NCI-H146 (cell line): Measurements from ENCODE around the gene LRFN4.

ENCODE experiments used
- DNase-seq: peaks from one replicate; lab custom pipeline; 2025; lab: John Stamatoyannopoulos, UW

LRFN4 gene

DNA sequence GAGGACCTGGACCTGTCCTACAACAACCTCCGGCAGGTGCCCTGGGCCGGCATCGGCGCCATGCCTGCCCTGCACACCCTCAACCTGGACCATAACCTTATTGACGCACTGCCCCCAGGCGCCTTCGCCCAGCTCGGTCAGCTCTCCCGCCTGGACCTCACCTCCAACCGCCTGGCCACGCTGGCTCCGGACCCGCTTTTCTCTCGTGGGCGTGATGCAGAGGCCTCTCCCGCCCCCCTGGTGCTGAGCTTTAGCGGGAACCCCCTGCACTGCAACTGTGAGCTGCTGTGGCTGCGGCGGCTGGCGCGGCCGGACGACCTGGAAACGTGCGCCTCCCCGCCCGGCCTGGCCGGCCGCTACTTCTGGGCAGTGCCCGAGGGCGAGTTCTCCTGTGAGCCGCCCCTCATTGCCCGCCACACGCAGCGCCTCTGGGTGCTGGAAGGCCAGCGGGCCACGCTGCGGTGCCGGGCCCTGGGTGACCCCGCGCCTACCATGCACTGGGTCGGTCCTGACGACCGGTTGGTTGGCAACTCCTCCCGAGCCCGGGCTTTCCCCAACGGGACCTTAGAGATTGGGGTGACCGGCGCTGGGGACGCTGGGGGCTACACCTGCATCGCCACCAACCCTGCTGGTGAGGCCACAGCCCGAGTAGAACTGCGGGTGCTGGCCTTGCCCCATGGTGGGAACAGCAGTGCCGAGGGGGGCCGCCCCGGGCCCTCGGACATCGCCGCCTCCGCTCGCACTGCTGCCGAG is 1.5 kb downstream of the LRFN4 start:
- no peak for DNase-seq

DNA sequence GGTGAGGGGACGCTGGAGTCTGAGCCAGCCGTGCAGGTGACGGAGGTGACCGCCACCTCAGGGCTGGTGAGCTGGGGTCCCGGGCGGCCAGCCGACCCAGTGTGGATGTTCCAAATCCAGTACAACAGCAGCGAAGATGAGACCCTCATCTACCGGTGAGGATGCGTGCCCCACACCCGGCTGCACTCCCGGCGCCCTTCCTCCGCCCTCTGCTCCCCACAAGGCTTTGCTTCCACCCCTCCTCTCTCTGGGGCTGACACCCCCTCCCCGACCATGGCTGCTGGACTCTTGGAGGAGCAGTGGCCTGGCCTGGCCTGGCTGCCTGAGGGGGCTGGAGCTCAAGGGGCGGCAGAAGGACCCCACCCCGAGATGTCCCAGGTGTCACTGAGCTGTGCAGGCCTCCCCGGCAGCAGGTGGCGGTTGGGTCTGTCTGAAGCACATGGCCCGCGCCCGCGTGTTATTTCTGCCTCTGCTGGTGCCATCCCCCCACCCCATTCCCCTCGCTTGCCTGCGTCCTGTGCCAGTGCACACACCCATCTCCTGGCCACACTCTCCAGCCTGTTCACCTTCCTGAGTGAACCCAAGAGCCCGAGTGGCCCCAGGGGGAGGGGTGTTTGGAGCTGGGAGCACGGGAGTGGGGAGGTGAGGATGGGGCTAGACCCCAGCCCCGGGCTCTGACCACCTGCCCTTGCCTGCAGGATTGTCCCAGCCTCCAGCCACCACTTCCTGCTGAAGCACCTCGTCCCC is 2.2 kb downstream of the LRFN4 start:
- no peak for DNase-seq

DNA sequence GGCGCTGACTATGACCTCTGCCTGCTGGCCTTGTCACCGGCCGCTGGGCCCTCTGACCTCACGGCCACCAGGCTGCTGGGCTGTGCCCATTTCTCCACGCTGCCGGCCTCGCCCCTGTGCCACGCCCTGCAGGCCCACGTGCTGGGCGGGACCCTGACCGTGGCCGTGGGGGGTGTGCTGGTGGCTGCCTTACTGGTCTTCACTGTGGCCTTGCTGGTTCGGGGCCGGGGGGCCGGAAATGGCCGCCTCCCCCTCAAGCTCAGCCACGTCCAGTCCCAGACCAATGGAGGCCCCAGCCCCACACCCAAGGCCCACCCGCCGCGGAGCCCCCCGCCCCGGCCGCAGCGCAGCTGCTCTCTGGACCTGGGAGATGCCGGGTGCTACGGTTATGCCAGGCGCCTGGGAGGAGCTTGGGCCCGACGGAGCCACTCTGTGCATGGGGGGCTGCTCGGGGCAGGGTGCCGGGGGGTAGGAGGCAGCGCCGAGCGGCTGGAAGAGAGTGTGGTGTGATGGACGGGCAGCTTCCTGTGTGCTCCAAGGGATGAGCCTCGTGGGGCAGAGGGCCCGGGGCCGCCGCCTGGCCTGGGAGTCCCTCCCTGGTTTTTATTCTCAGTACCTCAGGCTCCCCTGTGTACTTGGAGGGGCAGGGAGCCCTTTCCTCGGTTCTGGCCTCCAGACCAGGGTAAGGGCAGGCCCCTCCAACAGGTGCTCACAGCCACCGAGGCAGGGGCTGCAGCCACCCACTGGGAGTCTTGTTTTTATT is 3.0 kb downstream of the LRFN4 start:
- no peak for DNase-seq

DNA sequence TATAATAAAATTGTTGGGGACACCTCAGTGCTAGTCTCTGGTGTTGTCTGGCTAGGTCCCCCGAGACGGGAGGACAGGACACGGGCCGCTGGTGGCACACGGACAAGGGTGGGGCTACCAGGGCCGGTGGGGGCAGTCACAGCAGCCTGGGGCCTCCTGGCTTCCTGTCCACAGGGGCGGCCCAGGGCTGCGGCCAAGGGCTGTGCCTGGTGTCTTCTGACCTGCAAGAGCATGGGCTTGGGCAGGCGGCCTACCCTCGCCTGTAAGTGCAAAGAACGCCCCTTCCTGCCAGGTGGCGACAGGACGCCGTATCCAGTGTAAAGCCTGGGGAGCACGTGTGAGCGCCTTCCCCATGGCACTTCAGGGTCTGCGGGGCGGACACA is 3.6 kb downstream of the LRFN4 start:
- no peak for DNase-seq

DNA sequence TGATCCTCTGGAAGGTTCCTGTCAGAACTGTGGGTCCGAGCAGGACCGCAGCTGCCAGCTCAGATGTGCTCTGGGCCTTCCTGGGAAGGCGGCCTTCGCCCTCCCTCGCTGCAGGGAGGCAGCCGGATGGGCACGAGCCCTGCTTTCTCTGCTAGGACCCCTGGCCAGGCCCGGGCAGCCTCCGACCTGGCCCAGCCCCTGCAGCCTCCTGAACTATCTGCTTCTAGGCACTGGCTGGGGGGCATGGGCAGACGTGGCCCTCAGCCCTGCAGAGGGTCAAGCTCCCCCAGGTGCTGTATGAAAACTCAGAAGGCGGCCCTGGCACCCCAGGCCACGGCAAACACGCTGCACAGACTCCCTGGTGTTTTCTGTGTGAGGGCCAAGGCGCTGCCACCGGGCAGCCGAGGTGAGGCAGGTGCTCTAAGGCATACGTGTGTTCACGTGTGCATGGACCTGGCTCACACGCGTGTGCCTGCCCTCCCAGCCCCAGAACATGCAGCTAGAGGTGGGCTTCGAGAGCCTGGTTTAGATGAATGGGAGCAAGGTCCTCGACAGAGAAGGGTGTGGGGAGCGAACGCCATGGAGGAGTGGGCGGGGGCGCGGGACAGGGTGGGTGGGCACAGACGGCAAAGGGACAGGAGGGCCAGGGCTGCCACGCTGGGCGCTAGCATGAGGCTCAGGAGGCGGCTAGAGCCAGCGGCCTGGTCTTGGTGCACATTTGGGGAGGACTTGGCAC is 4.3 kb downstream of the LRFN4 start:
- no peak for DNase-seq

DNA sequence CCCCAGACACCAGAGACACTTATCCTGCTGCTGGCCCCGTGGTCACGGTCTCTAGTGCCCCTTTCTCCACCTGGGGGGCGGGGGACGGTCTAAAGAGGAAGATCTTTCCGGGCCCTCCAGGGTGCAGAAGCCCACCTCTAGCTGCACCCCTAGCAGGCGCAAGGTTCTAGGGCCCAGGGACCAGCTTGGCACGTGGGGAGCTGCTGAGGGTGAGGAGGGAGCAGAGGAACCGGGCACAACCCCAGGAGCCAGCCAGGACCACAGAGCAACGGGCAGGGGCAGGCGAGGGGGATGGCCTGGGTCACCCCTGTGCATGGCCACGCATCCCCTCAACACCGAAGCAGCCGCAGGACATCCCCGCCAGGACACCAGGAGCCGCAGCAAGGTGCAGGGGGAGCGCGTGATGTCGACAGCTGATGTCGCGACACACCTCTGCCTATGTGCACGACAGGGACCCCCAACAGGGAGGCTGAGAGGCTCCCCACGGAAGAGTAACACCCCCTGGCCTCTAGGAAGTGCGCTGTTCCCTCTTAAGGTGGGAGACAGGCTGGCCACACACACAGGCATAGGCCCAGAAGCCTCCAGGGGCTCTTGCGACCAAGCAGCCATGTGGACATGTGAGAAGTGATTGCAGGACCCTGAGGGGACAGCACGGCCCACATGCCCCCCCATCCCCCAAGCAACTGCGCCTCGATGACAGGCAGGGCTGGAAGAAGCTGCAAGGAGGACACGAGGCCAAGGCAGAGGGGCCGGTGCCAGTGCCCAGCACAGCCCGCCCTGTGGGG is 5.1 kb downstream of the LRFN4 start:
- DNase-seq = no peak

DNA sequence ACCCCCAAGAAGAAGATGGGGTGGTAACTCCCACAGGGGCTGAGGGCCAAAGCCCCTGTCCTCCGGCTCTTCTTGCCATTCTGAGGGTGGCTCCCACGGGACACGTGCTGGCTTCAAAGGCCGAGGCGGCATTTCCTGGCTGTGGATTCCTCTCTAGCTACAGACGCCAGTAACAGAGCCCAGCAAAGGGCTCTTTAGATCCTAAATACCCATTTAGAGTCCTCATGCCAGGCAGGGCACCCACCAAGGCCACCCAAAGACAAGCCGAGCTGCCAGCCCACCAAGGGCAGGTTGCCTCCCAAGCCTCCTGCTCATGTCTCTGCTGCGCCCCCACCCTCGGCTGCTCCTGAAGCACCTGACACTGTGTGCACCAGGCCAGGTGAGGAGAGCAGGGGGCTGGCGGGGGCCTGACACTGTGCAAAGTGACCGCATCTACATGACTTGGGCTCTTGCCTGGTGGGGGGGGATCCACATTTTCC is 5.7 kb downstream of the LRFN4 start:
- DNase-seq = no peak

DNA sequence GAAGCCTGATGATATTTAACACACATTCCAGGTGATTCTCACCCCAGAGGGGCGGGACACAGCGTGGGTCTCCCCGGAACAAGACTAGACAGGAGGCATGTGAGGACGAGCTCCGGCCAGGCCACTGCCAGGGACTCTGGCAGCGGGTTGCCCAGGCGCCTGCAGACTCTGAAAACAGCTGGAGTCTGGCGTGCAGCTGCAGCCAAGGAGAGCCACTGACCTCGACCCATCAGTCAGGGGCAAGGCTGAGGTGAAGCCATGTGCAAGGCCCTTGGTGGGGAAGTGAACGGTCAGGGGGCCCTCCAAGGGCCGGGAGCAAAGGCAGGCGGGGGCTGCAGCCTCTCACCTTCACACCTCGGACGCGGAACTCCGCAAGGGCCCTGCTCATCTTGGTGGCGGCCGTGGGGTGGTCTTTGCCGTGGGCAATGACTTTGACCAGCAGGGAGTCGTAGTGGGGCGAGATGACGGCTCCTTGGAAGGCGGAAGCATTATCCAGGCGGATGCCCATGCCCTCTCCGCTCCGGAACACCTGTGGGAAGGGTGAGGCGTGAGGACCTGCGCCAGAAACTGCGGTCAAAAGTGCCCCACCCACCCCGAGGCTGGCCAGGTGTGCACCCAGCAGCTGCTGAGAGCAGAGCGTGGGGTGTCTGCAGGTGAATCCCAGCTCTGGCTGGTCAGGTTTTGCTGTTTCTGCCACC is 6.7 kb downstream of the LRFN4 start:
- DNase-seq = no peak

DNA sequence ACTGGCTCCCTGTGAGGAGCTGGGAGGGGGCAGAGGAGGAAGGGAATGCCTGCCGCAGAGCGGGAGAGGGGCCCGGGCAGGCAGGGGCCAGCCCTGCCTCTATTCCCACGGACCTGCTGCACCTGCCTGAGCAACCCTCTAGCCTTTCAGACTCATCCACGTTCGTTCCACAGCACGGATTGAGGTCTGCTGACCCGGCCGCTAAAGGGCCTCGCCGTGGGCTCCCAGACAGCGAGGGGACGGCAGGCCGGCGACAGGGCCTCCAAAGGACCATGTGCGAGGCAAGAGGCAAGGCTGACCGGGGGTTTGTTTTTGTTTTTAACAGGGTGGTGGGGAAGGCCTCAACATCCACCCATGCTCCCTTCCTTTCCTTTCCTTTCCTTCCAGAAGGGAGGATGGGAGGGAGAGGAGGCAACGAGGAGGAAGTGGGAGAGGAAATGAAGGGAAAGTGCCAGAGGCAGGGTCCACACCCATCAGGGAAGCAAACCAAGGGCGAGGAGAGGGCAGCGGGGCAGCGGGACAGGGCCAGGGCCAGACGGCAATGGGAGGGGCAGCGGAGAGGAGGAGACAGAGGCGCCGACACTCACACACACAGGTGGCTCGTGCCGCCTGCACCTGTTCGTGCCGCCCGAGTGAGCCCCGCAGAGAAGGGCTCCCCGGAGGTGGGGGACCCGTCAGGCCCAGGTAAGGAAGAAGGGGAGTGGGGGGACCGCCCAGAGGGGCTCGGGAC is 7.5 kb downstream of the LRFN4 start:
- DNase-seq = no peak

DNA sequence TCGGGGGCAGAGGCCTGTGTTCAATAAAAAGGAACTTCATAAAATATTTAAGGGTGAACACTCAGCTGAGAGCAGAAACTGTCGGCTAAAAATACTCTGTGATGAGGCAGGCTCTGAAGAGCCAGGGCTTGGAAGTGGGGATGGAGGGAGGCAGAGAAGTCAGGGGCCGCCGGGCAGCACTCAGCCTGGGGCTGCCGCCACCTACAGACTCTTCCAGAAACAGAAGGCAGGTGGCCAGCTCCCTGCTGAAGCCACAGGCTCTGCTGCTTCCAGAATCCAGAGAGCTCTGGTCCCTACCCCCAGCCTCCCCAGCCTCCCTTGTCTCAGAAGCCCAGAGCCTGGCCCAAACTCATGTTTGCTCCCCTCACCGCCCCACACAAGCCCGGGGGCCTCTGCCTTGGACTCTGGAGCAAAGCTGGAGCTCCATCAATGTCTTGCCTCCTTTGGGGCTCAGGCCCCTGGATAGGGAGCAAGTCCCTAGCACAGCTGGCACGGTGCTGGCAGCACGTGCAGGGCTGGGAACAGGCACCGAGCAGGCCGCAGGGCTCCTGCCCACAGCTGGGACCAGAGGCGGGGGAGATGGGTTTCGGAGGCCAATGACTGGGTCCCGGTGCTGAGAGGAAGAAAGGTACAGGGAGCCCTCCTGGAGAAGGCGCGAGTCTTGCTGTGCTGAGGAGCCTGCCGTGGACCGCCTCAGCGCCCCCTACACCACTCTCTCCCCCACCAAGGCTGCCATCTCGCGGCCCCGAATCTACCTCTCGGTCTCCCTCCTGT is 8.2 kb downstream of the LRFN4 start:
- no peak for DNase-seq

DNA sequence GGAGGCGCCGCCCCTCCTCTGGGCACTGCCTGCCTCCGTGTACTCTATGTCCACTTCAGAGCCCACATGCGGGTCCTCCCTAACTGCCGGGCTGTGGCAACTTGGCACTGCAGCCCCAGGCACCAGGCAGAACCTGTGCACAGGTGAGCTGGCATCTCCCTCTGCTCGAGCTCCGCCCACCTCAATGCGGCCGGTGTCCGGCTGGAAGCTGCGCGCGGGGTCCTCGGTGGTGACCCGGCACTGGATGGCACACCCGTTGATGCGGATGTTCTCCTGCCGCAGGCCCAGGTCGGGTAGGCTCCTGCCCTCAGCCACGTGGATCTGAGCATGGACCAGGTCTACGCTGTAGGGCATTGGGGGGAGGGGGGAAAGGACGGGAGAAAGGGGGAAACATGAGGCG is 9.1 kb downstream of the LRFN4 start:
- no peak for DNase-seq

DNA sequence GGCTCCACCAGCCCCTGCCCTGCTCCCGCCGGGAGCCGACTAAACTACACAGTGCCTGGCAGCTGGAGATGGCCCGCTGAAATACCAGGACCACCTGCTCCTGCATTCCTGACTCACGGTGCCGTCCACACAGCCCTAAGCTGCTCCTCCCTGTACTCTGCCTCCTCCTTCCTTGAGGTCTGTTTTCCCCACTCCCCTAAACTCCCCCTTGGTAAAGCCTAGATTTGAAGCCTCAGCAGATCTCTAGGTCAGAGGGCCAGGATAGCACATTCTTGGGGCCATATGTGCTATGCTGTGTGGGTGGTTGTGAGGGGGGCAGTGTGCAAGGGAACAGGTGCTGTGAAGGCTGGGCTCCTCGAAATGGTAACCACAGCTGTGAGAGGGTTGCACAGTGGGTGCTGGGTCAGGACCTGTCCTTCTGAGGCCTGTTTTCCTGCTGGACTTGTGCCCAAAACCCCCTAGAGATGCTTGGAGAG is 9.7 kb downstream of the LRFN4 start:
- no peak for DNase-seq

DNA sequence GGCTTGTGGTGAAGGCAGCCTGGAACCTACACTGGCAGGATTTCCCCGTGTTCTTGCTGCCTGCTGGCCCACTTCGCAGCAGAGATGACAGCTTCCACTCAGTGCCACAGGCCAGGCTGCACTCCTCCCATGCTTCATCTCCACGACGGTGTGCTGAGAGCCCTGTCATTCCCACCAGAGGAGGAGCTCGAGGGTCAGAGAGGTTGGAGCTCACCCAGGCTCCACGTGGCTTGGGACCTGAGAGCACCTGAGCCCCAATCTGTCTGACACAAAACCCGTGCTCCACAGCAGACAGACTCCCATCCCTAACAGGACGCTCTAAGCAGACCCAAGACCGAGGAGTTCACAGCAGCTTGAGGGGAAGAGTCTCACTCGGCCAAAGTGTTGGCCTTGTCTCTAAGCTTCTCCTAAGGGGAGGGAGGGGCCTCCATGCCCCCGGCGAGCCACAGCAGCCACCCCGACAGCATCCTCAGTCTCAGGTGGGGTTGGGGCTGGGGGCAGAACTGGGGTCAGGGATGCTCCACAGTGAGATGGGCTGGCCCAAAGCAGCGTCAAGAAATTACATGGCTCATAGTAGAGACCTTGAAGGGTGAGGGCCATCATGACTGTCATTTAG is 10.7 kb downstream of the LRFN4 start:
- DNase-seq = no peak

DNA sequence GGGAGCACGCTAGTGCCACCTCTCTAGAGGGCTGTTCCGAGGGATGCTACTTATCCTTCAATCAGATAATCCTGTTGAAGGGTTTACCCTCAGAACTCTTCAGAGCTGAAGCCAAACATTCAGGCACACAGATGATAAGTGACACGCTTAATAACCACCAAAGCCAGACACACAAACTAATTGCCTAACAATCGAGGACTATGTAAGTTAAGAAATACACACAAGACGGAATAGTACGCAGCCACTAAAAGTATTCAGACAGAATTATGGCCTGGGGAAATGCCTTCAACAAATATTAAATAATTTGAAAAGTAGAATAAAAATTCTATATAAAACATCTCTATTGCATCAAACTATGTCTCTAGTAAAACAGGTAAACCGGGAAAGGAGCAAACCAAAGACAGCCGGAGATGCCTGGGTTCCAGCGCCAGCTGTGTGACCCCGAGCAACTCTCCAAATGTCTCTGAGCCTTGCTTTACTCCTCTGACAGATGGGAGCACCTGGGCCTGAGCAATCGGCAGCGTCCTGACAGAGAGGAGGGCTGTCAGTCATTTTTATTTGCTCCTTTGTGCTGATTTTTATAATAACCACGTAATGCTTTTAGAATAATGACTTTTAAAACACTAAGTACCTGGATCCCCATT is 11.3 kb downstream of the LRFN4 start:
- DNase-seq = no peak

DNA sequence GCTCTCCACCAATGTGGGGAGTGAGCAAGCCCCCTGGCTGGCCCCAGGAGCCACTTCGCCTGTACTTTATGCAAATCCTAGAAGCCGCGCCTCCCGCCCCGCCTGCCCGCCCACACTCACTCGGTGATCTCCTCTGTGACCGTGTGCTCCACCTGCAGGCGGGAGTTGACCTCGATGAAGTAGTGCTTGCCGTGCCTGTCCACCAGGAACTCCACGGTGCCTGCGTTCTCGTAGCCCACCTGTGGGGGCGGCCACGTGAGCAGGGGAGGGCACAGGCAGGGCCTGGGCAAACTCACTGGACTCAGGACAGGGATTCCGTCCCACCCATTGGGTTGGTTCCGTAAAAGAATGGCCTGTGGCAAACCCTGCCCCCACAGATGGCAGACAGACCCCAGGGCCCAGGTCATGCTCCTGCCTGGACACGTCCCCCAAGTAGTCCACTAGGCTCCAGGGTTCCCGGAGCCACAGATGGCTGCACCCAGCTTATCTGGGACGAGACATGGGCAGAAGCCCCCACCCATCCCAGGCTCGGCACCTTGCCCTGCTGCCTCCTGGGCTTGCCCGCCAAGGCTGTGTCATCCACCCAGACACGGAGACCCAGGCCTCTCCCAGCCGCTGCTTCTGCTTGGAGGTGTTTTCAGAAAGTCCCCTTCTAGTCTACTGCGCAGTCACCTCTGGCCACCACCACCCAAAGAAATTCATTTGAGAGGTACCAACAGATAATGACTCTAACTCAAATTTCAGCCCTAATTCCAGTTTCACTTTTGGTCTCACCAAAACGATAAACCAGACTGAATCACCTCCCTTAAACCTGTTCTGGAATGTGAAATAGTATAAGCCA is 12.1 kb downstream of the LRFN4 start:
- no peak for DNase-seq

DNA sequence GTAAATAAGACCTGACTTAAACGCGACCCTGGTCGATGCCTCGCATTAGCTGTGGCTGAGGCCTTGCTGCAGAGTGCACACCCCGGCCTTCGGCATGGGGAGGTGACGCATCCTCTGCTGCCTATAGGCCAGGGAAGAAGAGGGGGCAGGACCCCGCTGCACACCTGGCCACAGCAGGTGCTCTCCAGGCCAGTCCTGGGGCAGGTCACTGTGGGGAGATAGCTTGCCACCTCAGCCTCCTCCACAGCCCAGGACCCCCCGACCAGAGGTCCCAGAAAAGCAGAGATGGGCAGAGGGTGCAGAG is 12.7 kb downstream of the LRFN4 start:
- no peak for DNase-seq

DNA sequence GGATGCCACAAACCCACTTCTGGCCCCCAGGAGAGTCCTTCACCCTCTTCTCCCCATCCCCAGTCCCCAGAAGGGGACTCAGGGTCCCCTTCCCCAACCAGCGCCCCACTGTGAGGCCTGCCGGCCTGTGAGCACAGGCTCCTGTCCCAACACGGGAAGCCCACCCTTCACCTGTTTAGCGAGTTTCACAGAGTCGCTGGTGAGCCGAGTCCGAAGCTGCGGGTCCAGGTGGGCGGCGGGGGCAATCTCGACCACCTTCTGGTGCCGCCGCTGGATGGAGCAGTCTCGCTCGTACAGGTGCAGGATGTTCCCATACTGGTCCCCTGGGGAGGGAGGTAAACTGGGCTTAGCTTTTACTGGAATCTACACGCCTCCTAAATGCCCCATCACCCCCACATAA is 13.3 kb downstream of the LRFN4 start:
- no peak for DNase-seq
